GM21515 (cell line): ENCODE measurements around the gene CDH11.

ENCODE experiments used
- ATAC-seq: cut with Tn5 transposase; IDR thresholded peaks from one replicate; pipeline ENCODE4 v1.9.1; 2021; ENCODE audit not compliant: unreplicated experiment

The CDH11 gene

DNA sequence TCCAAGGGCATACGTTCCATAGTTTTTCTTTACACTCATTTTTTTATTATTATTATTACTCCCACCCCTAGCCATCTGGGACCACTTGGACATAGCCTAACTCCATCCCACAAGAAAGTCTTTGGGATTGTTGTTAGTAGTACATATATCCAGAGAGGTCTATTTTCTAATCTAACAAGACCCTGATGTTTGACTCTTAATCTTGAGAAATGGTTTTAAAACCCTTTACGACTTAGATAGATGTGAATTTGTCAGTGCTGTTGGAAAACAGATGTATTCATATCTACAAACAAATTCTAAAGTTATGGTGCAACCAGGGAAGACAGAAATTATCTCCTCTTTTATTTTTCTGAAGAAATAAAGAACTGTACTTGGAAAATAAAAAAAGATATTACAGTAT, 197.8 kb downstream of the CDH11 start:
- no peak for ATAC-seq

DNA sequence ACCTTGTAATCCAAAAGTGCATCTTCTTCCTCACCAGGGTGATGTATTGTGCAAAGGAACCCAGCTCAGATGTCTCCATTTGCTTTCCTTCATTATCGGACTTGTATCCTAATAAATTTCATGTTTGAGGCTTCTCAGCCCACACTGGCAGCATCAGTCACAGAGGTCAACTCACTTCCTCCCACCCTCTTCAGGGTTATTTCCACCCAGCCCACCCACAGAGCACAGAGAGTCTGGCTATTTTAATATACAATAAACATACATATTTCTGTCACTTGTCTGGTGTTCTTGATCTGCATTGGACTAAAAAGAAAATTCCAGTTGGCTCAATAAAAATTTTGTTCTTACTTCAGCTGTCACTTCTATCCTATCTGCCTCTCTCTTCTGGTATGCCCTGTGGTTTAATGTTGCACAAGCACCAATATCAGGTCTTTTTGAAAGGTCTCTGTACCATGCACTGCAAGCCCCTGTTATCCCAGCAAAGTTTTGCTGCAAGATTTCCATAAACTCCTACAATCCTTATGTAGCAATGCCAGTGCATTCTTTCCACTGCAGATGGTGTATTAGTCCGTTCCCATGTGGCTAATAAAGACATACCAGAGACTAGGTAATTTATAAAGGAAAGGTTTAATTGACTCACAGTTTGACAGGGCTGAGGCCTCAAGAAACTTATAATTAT, 201.8 kb downstream of the CDH11 start:
- no peak for ATAC-seq

DNA sequence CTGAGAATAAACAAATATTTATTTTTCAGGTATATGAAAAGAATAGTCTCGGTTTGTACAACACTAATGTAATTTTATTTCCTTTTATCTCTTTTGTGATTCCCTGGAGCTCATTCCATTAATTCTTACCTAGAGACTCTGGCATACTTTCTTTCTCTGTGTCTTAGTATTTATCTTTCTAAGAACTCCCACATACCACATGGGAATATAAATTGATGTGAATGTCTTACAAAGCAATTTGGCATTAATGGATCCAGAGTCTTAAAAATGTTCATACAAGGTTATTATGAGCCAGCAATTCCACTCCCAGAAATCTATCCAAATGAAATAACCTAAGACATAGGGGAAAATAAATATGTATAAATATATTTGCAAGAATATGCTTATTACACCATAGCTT, 202.7 kb downstream of the CDH11 start:
- ATAC-seq = no peak

- ATAC-seq = no peak
Observed at GRCh38 chr16:64916051-64916450, 205.8 kb downstream of the CDH11 start.

DNA sequence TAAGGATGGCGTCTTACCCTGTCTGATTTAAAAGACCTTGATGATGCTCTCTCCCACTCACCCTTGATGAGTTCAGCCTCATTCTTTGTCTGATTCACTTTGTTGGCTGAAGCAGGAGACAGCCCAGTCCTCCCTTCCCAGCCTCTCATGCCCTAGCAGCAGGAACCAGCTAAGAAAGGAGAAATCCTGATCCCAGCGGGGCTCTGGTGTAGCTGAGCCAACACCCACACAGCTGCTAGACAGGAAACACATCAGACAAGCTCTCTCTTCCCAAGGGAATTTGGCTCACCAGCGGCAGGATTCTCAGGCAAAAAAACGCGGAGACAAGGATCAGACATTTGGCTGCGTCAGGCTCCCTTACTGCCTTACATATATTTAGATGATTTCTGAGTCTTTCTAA, 211.5 kb downstream of the CDH11 start:
- no peak for ATAC-seq

DNA sequence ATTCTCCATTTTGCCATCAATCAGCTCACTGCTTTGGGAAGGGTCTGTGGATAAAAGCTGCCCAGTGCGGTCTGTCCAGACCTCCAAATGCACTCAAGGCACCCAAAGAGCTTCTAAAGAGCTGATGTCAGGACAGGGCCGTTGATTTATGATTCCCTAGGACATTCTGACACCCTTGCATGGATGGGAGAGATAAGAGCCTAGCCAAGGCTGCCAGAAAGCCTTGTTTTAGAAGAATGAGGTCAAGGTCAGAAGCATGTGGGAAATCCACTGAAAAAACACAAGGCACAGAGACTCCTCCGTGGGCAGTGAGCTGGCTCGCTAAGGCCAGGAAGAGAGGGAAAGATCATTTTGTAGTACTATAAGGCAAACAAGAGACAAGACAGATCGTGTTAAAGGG, 214.0 kb downstream of the CDH11 start:
- ATAC-seq = no peak

DNA sequence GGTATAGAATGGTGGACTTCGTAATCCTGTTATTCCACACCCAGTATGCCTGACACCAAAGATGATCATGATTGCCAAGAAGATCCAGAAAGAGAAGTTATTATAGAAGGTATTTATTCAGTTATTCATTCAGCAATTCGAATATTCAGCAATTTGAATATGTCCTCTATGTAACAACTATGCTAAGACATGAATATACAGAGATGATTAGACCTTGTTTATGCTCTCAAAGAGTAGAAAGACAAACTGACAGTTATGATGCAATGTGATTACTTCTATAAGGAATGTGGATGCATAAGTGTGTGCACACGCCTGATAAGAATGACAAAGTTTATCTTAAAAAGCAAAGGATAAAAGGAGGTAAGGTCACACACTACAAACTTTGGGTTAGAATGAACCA, 218.1 kb downstream of the CDH11 start:
- ATAC-seq = no peak

DNA sequence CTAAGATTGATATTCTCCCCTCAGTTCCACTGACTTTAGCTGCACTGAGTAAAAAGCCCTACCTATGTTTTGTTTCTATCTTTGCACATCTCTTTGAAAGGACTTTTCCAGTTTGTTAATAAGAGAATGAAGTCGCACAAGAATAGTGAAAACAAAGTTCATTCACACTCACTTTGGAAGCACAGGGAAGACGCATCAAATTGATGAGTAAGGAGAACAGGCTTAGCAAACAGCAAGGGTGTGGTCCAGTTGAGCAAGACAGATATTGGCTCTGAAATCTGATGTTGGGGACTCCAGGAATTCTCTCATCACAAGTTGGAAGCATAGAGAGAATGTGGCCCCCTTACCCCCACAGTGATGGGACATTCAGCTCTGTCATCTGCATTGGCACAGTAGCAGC, 221.3 kb downstream of the CDH11 start:
- ATAC-seq = no peak

DNA sequence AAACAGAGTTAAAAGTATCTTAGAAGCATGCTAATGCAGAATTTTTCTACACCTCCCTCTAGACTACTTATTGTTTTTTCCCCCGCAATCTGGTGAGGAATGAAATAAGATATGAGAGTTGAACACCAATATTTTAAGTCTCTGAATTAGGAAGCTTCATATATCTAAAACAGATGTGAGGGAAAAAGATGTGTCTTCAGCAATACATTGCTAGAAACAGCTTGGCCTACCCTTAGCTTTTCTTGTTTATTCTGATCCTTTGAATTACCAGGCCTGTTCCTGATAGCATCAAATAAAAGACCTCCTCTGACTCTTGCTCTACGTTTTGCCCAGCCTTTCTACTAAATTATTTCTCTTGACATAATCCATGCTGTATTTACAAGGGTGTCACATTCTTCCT, 221.8 kb downstream of the CDH11 start:
- no peak for ATAC-seq

DNA sequence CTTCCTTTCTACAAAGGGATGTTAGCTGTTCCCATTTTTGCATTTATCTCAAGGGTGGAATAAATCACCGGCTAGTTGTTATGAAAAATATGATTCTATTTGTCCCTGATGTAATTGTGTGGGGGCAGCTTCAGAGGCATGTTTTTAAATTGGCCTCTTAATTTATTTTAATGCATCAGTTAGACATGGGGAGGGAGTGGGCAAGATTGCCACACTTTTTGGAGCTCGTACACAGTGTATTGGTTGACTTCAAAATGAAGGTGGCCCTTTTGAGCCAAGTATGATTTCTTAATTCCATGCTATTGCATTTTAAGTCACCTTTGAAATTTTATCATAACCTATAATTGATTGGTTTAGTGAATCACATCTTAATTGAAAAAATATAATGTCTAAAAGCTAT, 223.7 kb downstream of the CDH11 start:
- ATAC-seq = no peak
